HG03520 (cell line): Measurements from ENCODE around the gene PDZD2.
"Not testable (repeated sequence)": the region's sequence is repeated elsewhere in the genome, so short reads cannot be mapped to it uniquely, and the experiment has no call there.

Experiments used
- ATAC-seq: cut with Tn5 transposase; IDR thresholded peaks from one replicate; pipeline ENCODE4 v1.9.1; 2021; ENCODE audit warnings: mild to moderate bottlenecking, moderate library complexity; ENCODE audit not compliant: unreplicated experiment

PDZD2 gene

GRCh38 chr5:32058997-32059396 lies 420.1 kb downstream of the PDZD2 start:
- ATAC-seq = no peak

GRCh38 chr5:32059761-32060530 lies 421.0 kb downstream of the PDZD2 start:
- no peak for ATAC-seq

- no peak for ATAC-seq
Observed at GRCh38 chr5:32061236-32061635, 422.3 kb downstream of the PDZD2 start.

- no peak for ATAC-seq
Observed at GRCh38 chr5:32066448-32066847, 427.5 kb downstream of the PDZD2 start.

- no peak for ATAC-seq
Observed at GRCh38 chr5:32067774-32068470, 429.0 kb downstream of the PDZD2 start.

GRCh38 chr5:32068561-32068960 lies 429.6 kb downstream of the PDZD2 start:
- ATAC-seq = no peak

GRCh38 chr5:32069396-32069795 lies 430.5 kb downstream of the PDZD2 start:
- no peak for ATAC-seq

- ATAC-seq = no peak
Observed at GRCh38 chr5:32071351-32071944, 432.5 kb downstream of the PDZD2 start.

- no peak for ATAC-seq
Observed at GRCh38 chr5:32072054-32072453, 433.1 kb downstream of the PDZD2 start.

GRCh38 chr5:32074401-32074800 lies 435.5 kb downstream of the PDZD2 start:
- no peak for ATAC-seq

- ATAC-seq = no peak
Observed at GRCh38 chr5:32076699-32077695, 438.1 kb downstream of the PDZD2 start.

GRCh38 chr5:32078855-32079254 lies 439.9 kb downstream of the PDZD2 start:
- ATAC-seq = not testable (repeated sequence)

- ATAC-seq = not testable (repeated sequence)
Observed at GRCh38 chr5:32080565-32080964, 441.6 kb downstream of the PDZD2 start.

- no peak for ATAC-seq
Observed at GRCh38 chr5:32082701-32083100, 443.8 kb downstream of the PDZD2 start.

- no peak for ATAC-seq
Observed at GRCh38 chr5:32083981-32084430, 445.1 kb downstream of the PDZD2 start.

GRCh38 chr5:32087086-32088082 lies 448.5 kb downstream of the PDZD2 start:
- no peak for ATAC-seq

GRCh38 chr5:32088214-32088613 lies 449.3 kb downstream of the PDZD2 start:
- no peak for ATAC-seq

GRCh38 chr5:32089146-32090000 lies 450.4 kb downstream of the PDZD2 start:
- no peak for ATAC-seq
